Measurements from ENCODE around the gene NEK10.

DNA sequence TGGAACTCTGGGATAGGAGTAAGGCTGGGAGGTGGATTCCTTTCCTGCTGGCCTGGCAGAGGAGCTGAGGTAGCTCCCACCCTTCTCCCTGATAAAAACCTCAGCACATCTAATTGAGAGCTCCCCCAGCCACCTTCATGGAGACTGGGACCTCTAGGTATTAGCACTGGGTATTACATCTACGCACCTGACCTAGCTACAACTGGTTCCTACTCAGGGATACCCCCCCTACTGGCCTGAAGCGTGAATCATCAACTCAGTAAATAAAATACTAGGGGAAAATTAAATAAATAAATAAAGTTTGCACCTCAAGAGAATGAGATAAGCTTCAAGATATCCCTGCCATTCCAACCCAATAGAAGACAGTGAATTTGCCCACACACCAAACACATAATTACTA, 140.4 kb downstream of the NEK10 start:
- TF ChIP-seq, protein P1, sequence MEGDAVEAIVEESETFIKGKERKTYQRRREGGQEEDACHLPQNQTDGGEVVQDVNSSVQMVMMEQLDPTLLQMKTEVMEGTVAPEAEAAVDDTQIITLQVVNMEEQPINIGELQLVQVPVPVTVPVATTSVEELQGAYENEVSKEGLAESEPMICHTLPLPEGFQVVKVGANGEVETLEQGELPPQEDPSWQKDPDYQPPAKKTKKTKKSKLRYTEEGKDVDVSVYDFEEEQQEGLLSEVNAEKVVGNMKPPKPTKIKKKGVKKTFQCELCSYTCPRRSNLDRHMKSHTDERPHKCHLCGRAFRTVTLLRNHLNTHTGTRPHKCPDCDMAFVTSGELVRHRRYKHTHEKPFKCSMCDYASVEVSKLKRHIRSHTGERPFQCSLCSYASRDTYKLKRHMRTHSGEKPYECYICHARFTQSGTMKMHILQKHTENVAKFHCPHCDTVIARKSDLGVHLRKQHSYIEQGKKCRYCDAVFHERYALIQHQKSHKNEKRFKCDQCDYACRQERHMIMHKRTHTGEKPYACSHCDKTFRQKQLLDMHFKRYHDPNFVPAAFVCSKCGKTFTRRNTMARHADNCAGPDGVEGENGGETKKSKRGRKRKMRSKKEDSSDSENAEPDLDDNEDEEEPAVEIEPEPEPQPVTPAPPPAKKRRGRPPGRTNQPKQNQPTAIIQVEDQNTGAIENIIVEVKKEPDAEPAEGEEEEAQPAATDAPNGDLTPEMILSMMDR (IDR thresholded peaks at IDR 0.05): no peak
- TF ChIP-seq POLR2A (IDR thresholded peaks at IDR 0.05): no peak
